IMR-90 (cell line): ENCODE results near the gene PAPSS1. TPM values are rescaled to one million over a fixed set of nuclear protein-coding genes. Genes with fewer than 3 reads are reported as not detected.

Source experiments
- ATAC-seq: fragments of 200-7000 bp; cut with Tn5 transposase; 2 replicates; pipeline ENCODE4 v1.9.1; 2020; ENCODE audit warnings: low read depth, mild to moderate bottlenecking, moderate library complexity
- BruUV-seq: library from RNA; stranded (reverse); fragments of 400-500 nt; replicated peaks from 2 replicates; lab custom pipeline; 2021; lab: Mats Ljungman, UMichigan
- CTCF ChIA-PET: fragments of 300-600 bp; formaldehyde crosslinking; extraction: SDS; loops from one replicate; lab custom pipeline; 2021; ENCODE audit warnings: antibody characterized with exemption; lab: Yijun Ruan, JAX
- POLR2A ChIA-PET: fragments of 300-600 bp; sonication (Branson Sonifier 250); formaldehyde crosslinking; loops from one replicate; lab custom pipeline; 2022; ENCODE audit warnings: antibody characterized with exemption; ENCODE audit not compliant: unreplicated experiment; lab: Charles Lee
- DNase-seq: peaks from one replicate; pipeline ENCODE4 v3.0.0; 2013
- H2AFZ ChIP-seq: replicated peaks from 2 replicates; pipeline ENCODE3; 2013; ENCODE audit warnings: low read length, mild to moderate bottlenecking; ENCODE audit not compliant: poor library complexity
- H2AK5ac ChIP-seq: 2 replicates; pipeline ENCODE4 v1.6.1; 2013; ENCODE audit warnings: low read depth, low read length, inconsistent platforms
- H2AK9ac ChIP-seq: replicated peaks from 2 replicates; pipeline ENCODE3; 2013; ENCODE audit warnings: mild to moderate bottlenecking, low read depth, low read length, moderate library complexity; ENCODE audit not compliant: poor library complexity
- H2BK120ac ChIP-seq: 2 replicates; pipeline ENCODE4 v1.6.1; 2013; ENCODE audit warnings: low read depth, low read length, inconsistent platforms
- H2BK15ac ChIP-seq: 3 replicates; pipeline ENCODE4 v1.6.1; 2013; ENCODE audit warnings: low read depth, low read length, inconsistent platforms
- H2BK20ac ChIP-seq: 2 replicates; pipeline ENCODE4 v1.6.1; 2013; ENCODE audit warnings: low read depth, mild to moderate bottlenecking, inconsistent platforms, low read length, moderate library complexity
- H2BK5ac ChIP-seq: 2 replicates; pipeline ENCODE4 v1.6.1; 2013; ENCODE audit warnings: mild to moderate bottlenecking, low read depth, low read length, inconsistent platforms; ENCODE audit not compliant: poor library complexity, severe bottlenecking
- H3K14ac ChIP-seq: replicated peaks from 2 replicates; pipeline ENCODE4 v1.6.1; 2013; ENCODE audit warnings: low read depth, low read length, inconsistent platforms
- H3K18ac ChIP-seq: 2 replicates; pipeline ENCODE4 v1.6.1; 2013; ENCODE audit warnings: low read depth, low read length, control low read depth
- H3K23ac ChIP-seq: 2 replicates; pipeline ENCODE4 v1.6.1; 2013; ENCODE audit warnings: low read depth, low read length, inconsistent platforms
- H3K27ac ChIP-seq: 2 replicates; pipeline ENCODE4 v1.5.1; 2013; ENCODE audit warnings: mild to moderate bottlenecking, control low read depth, low read length; ENCODE audit not compliant: insufficient read depth
- H3K27me3 ChIP-seq: 2 replicates; pipeline ENCODE4 v1.6.1; 2013; ENCODE audit warnings: low read length; ENCODE audit not compliant: control insufficient read depth, insufficient read depth
- H3K36me3 ChIP-seq: 2 replicates; pipeline ENCODE4 v1.6.1; 2013; ENCODE audit warnings: low read length, mixed read lengths; ENCODE audit not compliant: control insufficient read depth, insufficient read depth
- H3K4ac ChIP-seq: 2 replicates; pipeline ENCODE4 v1.6.1; 2013; ENCODE audit warnings: low read depth, low read length, inconsistent platforms
- H3K4me1 ChIP-seq: 2 replicates; pipeline ENCODE4 v1.6.1; 2013; ENCODE audit warnings: low read length, mixed read lengths; ENCODE audit not compliant: control insufficient read depth, insufficient read depth
- H3K4me2 ChIP-seq: 2 replicates; pipeline ENCODE4 v1.6.1; 2013; ENCODE audit warnings: low read depth, mild to moderate bottlenecking, control low read depth, low read length, moderate library complexity
- H3K4me3 ChIP-seq: 2 replicates; pipeline ENCODE4 v1.5.1; 2013; ENCODE audit warnings: low read depth, mild to moderate bottlenecking, control low read depth, low read length, moderate library complexity; ENCODE audit not compliant: insufficient read depth
- H3K56ac ChIP-seq: 2 replicates; pipeline ENCODE4 v1.6.1; 2013; ENCODE audit warnings: low read length, inconsistent platforms; ENCODE audit not compliant: insufficient read depth; ENCODE audit errors: extremely low read depth
- H3K79me1 ChIP-seq, 2 experiments: 2 replicates each; pipeline ENCODE4 v1.6.1; 2013; ENCODE audit warnings: low read length in 2 of 2, inconsistent platforms in 1 of 2, low read depth in 1 of 2
- H3K9ac ChIP-seq: 2 replicates; pipeline ENCODE4 v1.6.1; 2013; ENCODE audit warnings: low read depth, low read length, control low read depth
- H3K9me1 ChIP-seq: 2 replicates; pipeline ENCODE4 v1.6.1; 2013; ENCODE audit warnings: low read length, inconsistent platforms; ENCODE audit not compliant: insufficient read depth
- H3K9me3 ChIP-seq: 2 replicates; pipeline ENCODE4 v1.6.1; 2013; ENCODE audit warnings: low read length; ENCODE audit not compliant: control insufficient read depth, insufficient read depth
- H4K20me1 ChIP-seq: 2 replicates; pipeline ENCODE4 v1.6.1; 2013; ENCODE audit warnings: low read length, inconsistent platforms; ENCODE audit not compliant: insufficient read depth
- H4K5ac ChIP-seq: 2 replicates; pipeline ENCODE4 v1.6.1; 2013; ENCODE audit warnings: mild to moderate bottlenecking, low read depth, low read length, control low read depth
- H4K8ac ChIP-seq, 2 experiments: 2 replicates each; pipeline ENCODE4 v1.6.1; 2013; ENCODE audit warnings: low read depth in 2 of 2, low read length in 2 of 2, control low read depth in 1 of 2, inconsistent platforms in 1 of 2
- H4K91ac ChIP-seq: 2 replicates; pipeline ENCODE4 v1.6.1; 2013; ENCODE audit warnings: low read depth, low read length, inconsistent platforms; ENCODE audit not compliant: insufficient read depth
- BHLHE40 ChIP-seq: fragments of 150-350 bp; IDR thresholded peaks from 2 replicates; pipeline ENCODE4 v1.6.1; 2016; ENCODE audit warnings: mild to moderate bottlenecking, low read depth, low read length
- ELK1 ChIP-seq: fragments of 150-350 bp; IDR thresholded peaks from 2 replicates; pipeline ENCODE4 v1.6.1; 2016; ENCODE audit warnings: low read depth, mild to moderate bottlenecking, low read length, moderate library complexity, borderline replicate concordance
- FOS ChIP-seq: fragments of 150-350 bp; IDR thresholded peaks from 2 replicates; pipeline ENCODE4 v1.6.1; 2016; ENCODE audit warnings: low read depth, low read length
- NFE2L2 ChIP-seq: fragments of 150-350 bp; IDR thresholded peaks from 2 replicates; pipeline ENCODE4 v1.6.1; 2016; ENCODE audit warnings: low read depth, mild to moderate bottlenecking, low read length
- RCOR1 ChIP-seq: IDR thresholded peaks from 2 replicates; pipeline ENCODE4 v1.6.1; 2012; ENCODE audit warnings: mild to moderate bottlenecking, low read length, improper control_type of control experiment; ENCODE audit not compliant: insufficient replicate concordance
- RFX5 ChIP-seq: IDR thresholded peaks from 2 replicates; pipeline ENCODE4 v1.8.0; 2012; ENCODE audit warnings: low read depth, mild to moderate bottlenecking, low read length, moderate library complexity
- SMC3 ChIP-seq: fragments of 150-350 bp; IDR thresholded peaks from 2 replicates; pipeline ENCODE4 v1.6.1; 2016; ENCODE audit warnings: low read depth, mild to moderate bottlenecking, antibody characterized with exemption, low read length, moderate library complexity
- USF2 ChIP-seq: fragments of 150-350 bp; IDR thresholded peaks from 2 replicates; pipeline ENCODE4 v1.6.1; 2017; ENCODE audit warnings: mild to moderate bottlenecking, antibody characterized with exemption, low read length, low read depth
- dilution Hi-C: fragments of 300-500 bp; cut with HindIII; formaldehyde crosslinking; loops from one replicate; pipeline ENCODE4 v1.14.3; 2018; ENCODE audit warnings: low sequenced_read_pairs; ENCODE audit not compliant: unreplicated experiment
- in situ Hi-C: fragments of 300-500 bp; cut with MboI; formaldehyde crosslinking; loops from 3 replicates; pipeline ENCODE4 v1.14.3; 2019; ENCODE audit warnings: low sequenced_read_pairs, inconsistent platforms, mixed read lengths
- intact Hi-C: fragments of 100-400 bp; cut with micrococcal nuclease; formaldehyde crosslinking; loops from 2 replicates; pipeline ENCODE4 v1.10.0; 2022
- polyA plus RNA-seq, 3 experiments: library from polyadenylated mRNA; depleted of rRNA; stranded (reverse); fragments of >200 nt; gene quantifications; 2 replicates each; pipeline ENCODE4 v1.2.3, GENCODE V29; 2012; ENCODE audit warnings: low replicate concordance in 1 of 3
- total RNA-seq: library from RNA; depleted of rRNA; stranded (reverse); fragments of >200 nt; gene quantifications from 2 replicates; pipeline ENCODE4 v1.2.3, GENCODE V29; 2012
- TF ChIP-seq, protein P1 (sequence below): conservative IDR thresholded peaks from 2 replicates; pipeline ENCODE4 v1.5.1; 2012; ENCODE audit warnings: mild to moderate bottlenecking, low read depth, low read length, improper control_type of control experiment

PAPSS1 gene
- total and polyA plus RNA-seq, 2 of the 4 experiments (the other 2 are of a cell fraction), result 71.8 to 82.8 TPM

DNA sequence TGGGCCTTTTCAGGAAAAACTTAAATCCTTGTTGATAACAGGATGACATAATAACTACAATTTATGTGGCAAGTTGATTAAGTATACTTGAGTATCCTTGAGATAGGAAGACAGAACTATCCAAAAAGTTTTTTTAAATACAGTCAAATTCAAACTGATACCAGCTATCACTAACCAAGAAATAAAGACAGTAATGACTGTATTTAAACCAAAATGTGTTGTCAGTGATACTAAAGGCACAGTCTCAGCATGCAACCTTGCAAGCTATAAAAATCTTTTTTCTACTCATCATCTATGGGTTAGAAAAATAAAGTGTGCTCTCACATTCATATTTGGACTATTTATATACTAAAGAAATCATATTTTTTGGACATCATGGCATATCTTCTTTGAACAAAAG, 64.7 kb downstream of the PAPSS1 start:
- no peak for ATAC-seq
- Histone ChIP-seq H2AK5ac (no peak overlapping the region), H4K91ac (no peak overlapping the region), H3K36me3 (peaks cover 5% of the 10 kb centered on the region; the same call in 1 of the 2 replicates), H2BK15ac (no peak overlapping the region), H3K23ac (no peak overlapping the region), H3K9me1 (no peaks in the 10 kb centered on the region), H3K4me2 (no peak overlapping the region), H3K79me1 (no peaks in the 10 kb centered on the region), H2BK20ac (no peak overlapping the region), H3K27ac (no peak overlapping the region), H3K56ac (no peak overlapping the region), H4K20me1 (no peaks in the 10 kb centered on the region), H3K18ac (no peak overlapping the region), H3K4me1 (no peaks in the 10 kb centered on the region), H3K4me3 (no peak overlapping the region), H4K8ac (no peak overlapping the region), H2AK9ac (no peak overlapping the region), H3K9me3 (no peaks in the 10 kb centered on the region), H3K9ac (no peak overlapping the region), H3K27me3 (no peaks in the 10 kb centered on the region), H4K5ac (no peak overlapping the region), H2BK5ac (no peak overlapping the region), H3K4ac (no peak overlapping the region), H3K14ac (no peak overlapping the region), H2AFZ (no peak overlapping the region), H2BK120ac (no peak overlapping the region)
- DNase-seq, result no peak
- intact Hi-C loops, result no loop called here
- ChIA-PET CTCF (interaction anchor here (0.7 kb wide), 1 partner anchor 15 kb away, joined by 3 read pairs; no protein-coding TSS in a partner anchor), POLR2A (no interaction called here)
- in situ Hi-C loops, result loop anchor here (25.0 kb wide), 1 partner anchor 618 kb away; the partner anchor contains the start of gene DKK2
- TF ChIP-seq, protein P1, sequence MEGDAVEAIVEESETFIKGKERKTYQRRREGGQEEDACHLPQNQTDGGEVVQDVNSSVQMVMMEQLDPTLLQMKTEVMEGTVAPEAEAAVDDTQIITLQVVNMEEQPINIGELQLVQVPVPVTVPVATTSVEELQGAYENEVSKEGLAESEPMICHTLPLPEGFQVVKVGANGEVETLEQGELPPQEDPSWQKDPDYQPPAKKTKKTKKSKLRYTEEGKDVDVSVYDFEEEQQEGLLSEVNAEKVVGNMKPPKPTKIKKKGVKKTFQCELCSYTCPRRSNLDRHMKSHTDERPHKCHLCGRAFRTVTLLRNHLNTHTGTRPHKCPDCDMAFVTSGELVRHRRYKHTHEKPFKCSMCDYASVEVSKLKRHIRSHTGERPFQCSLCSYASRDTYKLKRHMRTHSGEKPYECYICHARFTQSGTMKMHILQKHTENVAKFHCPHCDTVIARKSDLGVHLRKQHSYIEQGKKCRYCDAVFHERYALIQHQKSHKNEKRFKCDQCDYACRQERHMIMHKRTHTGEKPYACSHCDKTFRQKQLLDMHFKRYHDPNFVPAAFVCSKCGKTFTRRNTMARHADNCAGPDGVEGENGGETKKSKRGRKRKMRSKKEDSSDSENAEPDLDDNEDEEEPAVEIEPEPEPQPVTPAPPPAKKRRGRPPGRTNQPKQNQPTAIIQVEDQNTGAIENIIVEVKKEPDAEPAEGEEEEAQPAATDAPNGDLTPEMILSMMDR, result no peak
- no peak for TF ChIP-seq NFE2L2
- TF ChIP-seq ELK1, result no peak
- no peak for TF ChIP-seq USF2
- no peak for TF ChIP-seq RFX5
- no peak for TF ChIP-seq FOS
- no peak for TF ChIP-seq RCOR1
- no peak for TF ChIP-seq BHLHE40
- TF ChIP-seq SMC3, result no peak
- no TSS peak for BruUV-seq
- dilution Hi-C loops, result no loop called here
